GM21447 (cell line): ENCODE results near the gene CEP170B.
"Not testable (repeated sequence)": the region's sequence is repeated elsewhere in the genome, so short reads cannot be mapped to it uniquely, and the experiment has no call there.

Source experiments
- ATAC-seq: cut with Tn5 transposase; IDR thresholded peaks from one replicate; pipeline ENCODE4 v1.9.1; 2021; ENCODE audit not compliant: unreplicated experiment

CEP170B gene

DNA sequence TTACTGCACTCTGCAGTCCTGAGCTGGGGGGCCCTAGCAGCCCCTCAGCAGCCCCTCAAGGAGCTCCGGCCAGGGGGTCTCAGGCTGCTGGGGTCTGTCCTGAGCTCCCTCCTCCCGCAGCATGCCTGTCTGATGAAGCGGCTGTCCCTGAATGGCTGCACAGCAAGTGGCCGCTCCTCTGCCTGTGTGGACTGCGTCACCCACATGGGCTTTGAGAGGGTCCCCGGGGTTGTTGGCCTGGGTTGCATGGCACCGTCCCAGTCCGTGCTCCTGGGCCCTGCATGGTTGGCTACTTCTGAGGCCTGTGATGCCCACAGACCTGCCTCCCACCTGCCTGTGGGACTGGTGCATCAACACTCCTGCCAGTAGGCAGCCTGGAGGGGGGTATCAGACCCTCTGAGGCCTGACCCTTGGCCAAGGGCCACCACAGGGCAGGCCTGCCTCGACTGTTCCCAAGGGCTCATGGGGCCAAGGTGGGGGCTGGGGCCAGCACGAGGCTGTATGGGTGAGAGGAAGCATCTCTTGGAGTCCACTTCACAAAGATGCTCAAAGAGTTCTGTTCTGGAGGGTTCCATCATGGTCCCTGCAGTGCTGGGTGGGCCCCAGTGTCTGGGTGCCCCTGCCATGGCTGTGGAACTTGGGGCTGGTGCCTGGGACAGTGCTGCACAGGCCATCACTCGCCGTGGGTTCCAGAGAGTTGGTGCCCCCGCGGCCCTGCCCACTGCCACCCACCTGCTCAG lies 12.2 kb downstream of the CEP170B start:
- ATAC-seq: no peak

DNA sequence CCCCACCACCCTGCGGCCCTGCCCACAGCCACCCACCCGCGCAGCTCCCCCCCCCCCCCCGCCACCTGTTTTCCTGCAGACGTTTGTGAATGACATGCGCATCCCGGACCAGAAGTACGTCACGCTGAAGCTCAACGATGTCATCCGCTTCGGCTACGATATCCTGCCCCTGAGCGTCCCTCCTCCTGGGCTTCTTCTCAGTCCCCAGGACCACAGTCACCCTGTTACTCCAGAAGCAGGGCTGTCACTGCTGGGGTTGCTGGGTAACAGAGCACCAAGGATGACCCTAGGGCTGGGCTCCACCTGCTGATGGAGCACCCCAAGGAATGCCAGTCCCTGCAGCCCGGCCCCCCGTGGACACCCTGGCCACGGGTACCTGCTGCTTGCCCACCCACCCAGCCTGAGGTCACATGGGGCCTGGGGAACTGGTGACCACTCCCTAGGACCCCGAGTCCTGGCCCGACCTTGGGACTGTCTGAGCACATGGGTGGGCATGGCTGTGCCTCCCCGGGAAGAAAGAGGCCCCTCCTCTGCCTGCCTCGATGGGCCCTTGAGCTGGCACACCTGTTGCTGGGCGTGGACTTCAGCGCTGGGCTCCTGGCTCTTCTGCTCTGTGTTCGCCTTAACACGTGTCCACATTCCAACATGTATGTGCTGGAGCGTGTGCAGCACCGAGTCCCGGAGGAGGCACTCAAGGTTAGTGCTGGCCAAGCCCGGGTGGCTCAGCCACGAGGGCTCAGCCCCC lies 12.9 kb downstream of the CEP170B start:
- ATAC-seq: no peak

DNA sequence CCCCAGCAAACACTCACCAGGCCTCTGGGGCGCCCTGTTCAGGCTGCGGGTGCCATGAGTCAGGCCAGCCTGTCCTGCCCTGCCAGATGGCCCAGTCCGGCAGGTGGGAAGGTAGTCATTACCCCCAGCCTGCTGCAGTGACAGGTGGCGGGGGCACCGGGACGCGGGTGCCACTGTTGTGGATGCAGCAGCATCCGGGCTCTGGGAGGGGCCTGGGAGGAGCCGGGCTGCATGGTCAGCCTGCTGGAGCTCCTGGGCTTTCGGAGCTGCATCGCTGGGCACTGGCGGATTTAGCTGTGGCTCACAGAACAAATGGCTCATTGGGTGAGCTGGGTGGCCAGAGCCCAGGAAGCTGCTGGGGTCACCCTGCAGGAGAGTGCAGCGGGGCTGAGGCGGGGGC lies 13.5 kb downstream of the CEP170B start:
- ATAC-seq: no peak

GRCh38 chr14:104879201-104879982 lies 14.3 kb downstream of the CEP170B start:
- no peak for ATAC-seq

DNA sequence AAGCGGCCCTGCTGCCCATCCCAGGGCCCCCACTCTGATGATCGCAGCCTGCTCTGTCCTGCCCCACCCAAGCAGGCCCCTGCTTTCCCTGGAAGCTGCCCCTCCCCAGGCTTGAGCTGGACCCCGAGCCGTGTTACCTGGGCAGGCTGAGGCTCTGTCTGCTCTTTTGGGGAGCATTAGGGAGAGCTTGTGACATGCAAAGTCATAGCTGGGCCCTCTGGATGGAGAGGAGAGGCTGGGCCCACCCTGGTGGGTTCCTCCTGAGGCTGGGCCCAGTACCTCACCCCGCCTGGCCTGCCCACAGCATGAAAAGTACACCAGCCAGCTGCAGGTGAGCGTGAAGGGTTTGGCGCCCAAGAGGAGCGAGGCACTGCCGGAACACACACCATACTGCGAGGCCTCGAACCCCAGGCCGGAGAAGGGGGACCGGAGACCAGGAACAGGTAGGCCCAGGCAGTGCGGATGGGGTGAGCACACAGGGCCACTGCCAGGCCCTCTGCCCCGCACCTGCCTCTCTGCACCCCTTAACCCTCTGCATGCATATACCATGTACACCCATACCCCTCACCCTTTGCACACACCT lies 15.0 kb downstream of the CEP170B start:
- no peak for ATAC-seq

GRCh38 chr14:104880584-104881210 lies 15.6 kb downstream of the CEP170B start:
- ATAC-seq: no peak

- ATAC-seq: no peak
Observed at GRCh38 chr14:104881369-104881979, 16.4 kb downstream of the CEP170B start.

- no peak for ATAC-seq
Observed at GRCh38 chr14:104882325-104882973, 17.4 kb downstream of the CEP170B start.

GRCh38 chr14:104882991-104883660 lies 18.1 kb downstream of the CEP170B start:
- ATAC-seq: no peak

GRCh38 chr14:104883681-104884361 lies 18.8 kb downstream of the CEP170B start:
- no peak for ATAC-seq

DNA sequence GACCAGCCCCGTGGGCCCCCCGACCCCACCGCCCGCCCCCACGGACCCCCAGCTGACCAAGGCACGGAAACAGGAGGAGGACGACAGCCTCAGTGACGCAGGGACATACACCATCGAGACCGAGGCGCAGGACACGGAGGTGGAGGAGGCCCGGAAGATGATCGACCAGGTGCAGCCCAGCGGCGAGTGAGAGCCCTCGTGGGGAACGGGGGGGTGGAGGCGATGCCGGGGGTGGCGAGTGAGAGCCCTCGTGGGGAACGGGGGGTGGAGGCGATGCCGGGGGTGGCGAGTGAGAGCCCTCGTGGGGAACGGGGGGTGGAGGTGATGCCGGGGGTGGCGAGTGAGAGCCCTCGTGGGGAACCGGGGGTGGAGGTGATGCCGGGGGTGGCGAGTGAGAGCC lies 19.3 kb downstream of the CEP170B start:
- ATAC-seq: not testable (repeated sequence)

GRCh38 chr14:104885031-104885972 lies 20.2 kb downstream of the CEP170B start:
- no peak for ATAC-seq

DNA sequence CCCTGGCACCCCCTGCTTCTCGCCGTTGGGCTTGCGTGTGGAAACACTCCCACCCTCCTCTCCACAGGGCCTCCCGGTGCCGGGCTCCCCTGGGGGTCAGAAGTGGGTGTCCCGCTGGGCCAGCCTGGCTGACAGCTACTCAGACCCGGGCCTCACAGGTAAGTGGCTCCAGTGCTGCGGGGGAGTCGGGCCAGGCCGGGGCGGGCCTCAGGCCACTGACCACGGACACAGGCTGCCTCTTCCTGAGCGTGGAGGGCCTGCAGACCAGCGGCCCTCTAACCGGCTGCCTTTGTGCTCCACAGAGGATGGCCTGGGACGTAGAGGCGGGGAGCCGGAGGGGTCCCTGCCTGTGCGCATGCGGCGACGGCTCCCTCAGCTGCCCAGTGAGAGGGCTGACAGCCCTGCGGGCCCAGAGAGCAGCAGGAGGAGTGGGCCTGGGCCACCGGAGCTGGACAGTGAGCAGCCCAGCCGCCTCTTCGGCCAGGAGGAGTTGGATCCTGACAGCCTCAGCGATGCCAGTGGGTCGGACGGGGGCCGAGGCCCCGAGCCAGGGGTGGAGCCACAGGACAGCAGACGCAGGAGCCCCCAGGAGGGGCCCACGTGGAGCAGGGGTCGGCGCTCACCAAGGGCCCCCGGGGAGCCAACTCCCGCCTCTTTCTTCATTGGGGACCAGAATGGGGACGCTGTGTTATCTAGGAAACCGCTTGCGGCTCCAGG lies 21.1 kb downstream of the CEP170B start:
- ATAC-seq: no peak

DNA sequence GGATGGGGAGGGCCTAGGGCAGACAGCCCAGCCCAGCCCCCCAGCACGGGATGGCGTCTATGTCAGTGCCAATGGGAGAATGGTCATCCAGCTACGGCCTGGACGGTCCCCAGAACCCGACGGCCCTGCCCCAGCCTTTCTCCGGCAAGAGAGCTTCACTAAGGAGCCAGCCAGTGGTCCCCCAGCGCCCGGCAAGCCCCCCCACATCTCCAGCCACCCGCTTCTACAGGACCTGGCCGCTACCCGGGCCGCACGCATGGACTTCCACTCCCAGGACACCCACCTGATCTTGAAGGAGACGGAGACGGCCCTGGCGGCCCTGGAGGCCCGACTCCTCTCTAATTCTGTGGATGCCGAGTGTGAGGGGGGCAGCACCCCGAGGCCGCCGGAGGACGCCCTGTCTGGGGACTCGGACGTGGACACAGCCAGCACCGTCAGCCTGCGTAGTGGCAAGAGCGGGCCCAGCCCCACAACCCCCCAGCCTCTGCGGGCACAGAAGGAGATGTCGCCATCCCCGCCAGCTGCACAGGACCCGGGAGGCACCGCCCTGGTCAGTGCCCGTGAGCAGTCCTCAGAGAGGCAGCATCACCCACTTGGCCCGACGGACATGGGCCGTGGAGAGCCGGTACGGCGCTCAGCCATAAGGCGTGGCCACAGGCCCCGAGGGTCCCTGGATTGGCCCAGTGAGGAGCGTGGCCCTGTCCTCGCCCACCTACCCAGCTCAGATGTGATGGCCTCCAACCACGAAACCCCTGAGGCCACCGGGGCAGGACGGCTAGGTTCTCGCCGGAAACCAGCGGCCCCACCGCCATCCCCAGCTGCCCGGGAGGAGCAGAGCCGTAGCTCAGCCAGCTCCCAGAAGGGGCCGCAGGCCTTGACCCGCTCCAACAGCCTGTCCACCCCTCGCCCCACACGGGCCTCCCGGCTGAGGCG lies 21.9 kb downstream of the CEP170B start:
- no peak for ATAC-seq

GRCh38 chr14:104887623-104888488 lies 22.8 kb downstream of the CEP170B start:
- ATAC-seq: no peak
